ENCODE results near the gene ADCY1. TPM values are rescaled to one million over a fixed set of nuclear protein-coding genes. Genes with fewer than 3 reads are reported as not detected.

Gene ADCY1
- total and polyA plus RNA-seq, 2 donors (not counting 3 experiments of a cell fraction or from before 2014, with no cell fraction given): 0.52 to 1.6 TPM

DNA sequence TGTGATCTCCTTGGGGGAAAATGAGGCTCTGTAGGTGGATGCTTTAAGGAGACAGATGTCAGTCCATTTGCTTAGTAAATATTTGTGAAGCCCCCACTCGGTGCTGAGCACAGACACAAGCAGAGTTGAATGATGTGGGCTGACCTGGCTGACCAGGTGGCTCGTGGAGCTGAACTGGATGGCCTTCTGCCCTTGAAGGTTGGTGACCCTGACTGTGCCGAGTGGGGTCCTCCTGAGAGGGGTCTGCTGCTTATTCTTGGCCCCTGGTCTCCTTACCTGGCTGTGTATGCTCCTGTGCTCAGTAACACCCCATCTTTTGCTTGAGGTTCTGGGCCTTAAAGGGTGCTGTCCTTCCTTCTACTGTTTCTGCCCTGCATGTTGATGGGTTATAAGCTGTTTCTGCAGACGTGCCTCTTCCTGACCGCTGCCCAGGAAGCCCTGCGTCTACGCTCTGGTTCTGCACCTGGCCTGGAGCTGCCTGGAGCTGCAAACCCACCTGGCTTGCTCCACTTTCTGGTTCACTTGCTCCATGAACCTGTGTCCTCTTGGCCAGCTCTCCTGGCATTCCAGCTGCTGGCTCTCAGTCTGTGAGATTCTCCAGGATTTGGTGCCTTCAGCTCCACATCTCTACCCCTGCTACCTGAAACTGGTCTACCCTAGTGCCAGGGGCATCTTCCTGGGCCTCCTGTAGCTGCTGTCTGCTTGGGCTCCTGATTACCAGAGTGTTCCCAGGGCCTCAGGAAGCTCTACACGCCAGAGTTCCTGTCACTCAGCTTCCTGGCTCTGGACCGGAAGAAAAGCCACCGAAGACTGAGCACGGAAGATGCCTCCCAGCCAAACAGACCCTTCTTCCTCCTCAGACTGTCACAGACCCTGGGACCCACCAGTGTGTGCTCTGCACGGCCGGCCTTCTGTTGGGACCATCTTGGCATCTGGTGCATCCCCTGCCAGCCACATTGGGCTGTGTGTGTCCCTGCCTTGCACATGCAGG lies 76.5 kb downstream of the ADCY1 start:
- ChIA-PET CTCF (interaction anchor here (1.0 kb wide), 1 partner anchor 13 kb away, joined by 7 read pairs; no protein-coding TSS in a partner anchor), POLR2A (no interaction called here)
- H3K4me3 ChIP-seq (replicated peaks in 1 of 3; ENCODE audit: insufficient read depth in 1 of 3, low read depth in 1 of 3, low read length in 3 of 3): no peak overlapping the region
- H3K79me2 ChIP-seq (ENCODE audit: control insufficient read depth, insufficient read depth, low read length): no peaks in the 10 kb centered on the region
- H3K4me1 ChIP-seq (ENCODE audit: control insufficient read depth, extremely low read depth, insufficient read depth, low read length): no peaks in the 10 kb centered on the region
- no peak overlapping the region for H2AFZ ChIP-seq (ENCODE audit: low read depth, low read length)
- DNase-seq (ENCODE audit: low read depth, low spot score) (no peak), FAIRE-seq (no peak)
- no peak for TF ChIP-seq MYC (IDR thresholded peaks at IDR 0.05; ENCODE audit: low read depth, low read length)
- no peak for TF ChIP-seq EZH2 (IDR thresholded peaks at IDR 0.05; ENCODE audit: borderline replicate concordance, low read depth, low read length, severe bottlenecking)
- TF ChIP-seq POLR2A (IDR thresholded peaks at IDR 0.05; ENCODE audit: low read depth, low read length): no peak
- TF ChIP-seq POLR2AphosphoS5 (IDR thresholded peaks at IDR 0.05; ENCODE audit: insufficient read depth, low read depth, low read length): no peak
- TF ChIP-seq, protein P1, sequence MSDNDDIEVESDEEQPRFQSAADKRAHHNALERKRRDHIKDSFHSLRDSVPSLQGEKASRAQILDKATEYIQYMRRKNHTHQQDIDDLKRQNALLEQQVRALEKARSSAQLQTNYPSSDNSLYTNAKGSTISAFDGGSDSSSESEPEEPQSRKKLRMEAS (IDR thresholded peaks at IDR 0.05; ENCODE audit: insufficient read depth, insufficient read length): no peak
- TF ChIP-seq, protein P2, sequence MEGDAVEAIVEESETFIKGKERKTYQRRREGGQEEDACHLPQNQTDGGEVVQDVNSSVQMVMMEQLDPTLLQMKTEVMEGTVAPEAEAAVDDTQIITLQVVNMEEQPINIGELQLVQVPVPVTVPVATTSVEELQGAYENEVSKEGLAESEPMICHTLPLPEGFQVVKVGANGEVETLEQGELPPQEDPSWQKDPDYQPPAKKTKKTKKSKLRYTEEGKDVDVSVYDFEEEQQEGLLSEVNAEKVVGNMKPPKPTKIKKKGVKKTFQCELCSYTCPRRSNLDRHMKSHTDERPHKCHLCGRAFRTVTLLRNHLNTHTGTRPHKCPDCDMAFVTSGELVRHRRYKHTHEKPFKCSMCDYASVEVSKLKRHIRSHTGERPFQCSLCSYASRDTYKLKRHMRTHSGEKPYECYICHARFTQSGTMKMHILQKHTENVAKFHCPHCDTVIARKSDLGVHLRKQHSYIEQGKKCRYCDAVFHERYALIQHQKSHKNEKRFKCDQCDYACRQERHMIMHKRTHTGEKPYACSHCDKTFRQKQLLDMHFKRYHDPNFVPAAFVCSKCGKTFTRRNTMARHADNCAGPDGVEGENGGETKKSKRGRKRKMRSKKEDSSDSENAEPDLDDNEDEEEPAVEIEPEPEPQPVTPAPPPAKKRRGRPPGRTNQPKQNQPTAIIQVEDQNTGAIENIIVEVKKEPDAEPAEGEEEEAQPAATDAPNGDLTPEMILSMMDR (IDR thresholded peaks at IDR 0.05; ENCODE audit: extremely low read depth in 1 of 2, insufficient read depth in 1 of 2, low read depth in 1 of 2, low read length in 2 of 2): no peak
- TF ChIP-seq GATA2 (IDR thresholded peaks at IDR 0.05; ENCODE audit: insufficient read depth, insufficient read length, low read depth, low read length): no peak
- TF ChIP-seq FOS (IDR thresholded peaks at IDR 0.05; ENCODE audit: borderline replicate concordance, insufficient read depth, low read length): no peak
- no peak for TF ChIP-seq JUN (IDR thresholded peaks at IDR 0.05; ENCODE audit: borderline replicate concordance, insufficient read depth, insufficient read length, low read depth)
- H3K9ac ChIP-seq (replicated peaks; ENCODE audit: extremely low read depth, insufficient read depth, low read length): no peak overlapping the region
- H3K4me2 ChIP-seq (ENCODE audit: insufficient read depth, low read length): no peak overlapping the region
- H3K27ac ChIP-seq (ENCODE audit: insufficient read depth, low read depth, low read length): no peak overlapping the region
- no peaks in the 10 kb centered on the region for H3K36me3 ChIP-seq (ENCODE audit: control insufficient read depth in 2 of 2, extremely low read depth in 1 of 2, insufficient read depth in 2 of 2, low read length in 2 of 2)
- H3K9me3 ChIP-seq (replicated peaks; ENCODE audit: control insufficient read depth, insufficient read depth, low read length): no peaks in the 10 kb centered on the region
- no peaks in the 10 kb centered on the region for H3K27me3 ChIP-seq (ENCODE audit: control insufficient read depth in 2 of 2, insufficient read depth in 2 of 2, low read length in 2 of 2)
- dilution Hi-C loops (cut with MboI; ENCODE audit: extremely low pct_ligation_motif_present, low sequenced_read_pairs): no loop called here
- intact Hi-C loops (cut with micrococcal nuclease): no loop called here
- H4K20me1 ChIP-seq (replicated peaks; ENCODE audit: control insufficient read depth, extremely low read depth, insufficient read depth, low read length): no peaks in the 10 kb centered on the region
- no TSS peak for BruUV-seq (replicated peaks)
- no peaks in the 10 kb centered on the region for H3K9me1 ChIP-seq (replicated peaks; ENCODE audit: control insufficient read depth, extremely low read depth, insufficient read depth, low read length)

All from endothelial cell of umbilical vein (primary cell).